ENCODE results near the gene SMC4. TPM values are rescaled to one million over a fixed set of nuclear protein-coding genes. Genes with fewer than 3 reads are reported as not detected.

The SMC4 gene
- total and polyA plus RNA-seq, 2 of the 8 experiments (the other 6 are each of a cell fraction or from before 2014, with no cell fraction given): 26.6 to 118 TPM

GRCh38 chr3:160399125-160400029 lies at the start of gene SMC4, which contains the start of gene IFT80 (continued):
- TF ChIP-seq, protein P1, sequence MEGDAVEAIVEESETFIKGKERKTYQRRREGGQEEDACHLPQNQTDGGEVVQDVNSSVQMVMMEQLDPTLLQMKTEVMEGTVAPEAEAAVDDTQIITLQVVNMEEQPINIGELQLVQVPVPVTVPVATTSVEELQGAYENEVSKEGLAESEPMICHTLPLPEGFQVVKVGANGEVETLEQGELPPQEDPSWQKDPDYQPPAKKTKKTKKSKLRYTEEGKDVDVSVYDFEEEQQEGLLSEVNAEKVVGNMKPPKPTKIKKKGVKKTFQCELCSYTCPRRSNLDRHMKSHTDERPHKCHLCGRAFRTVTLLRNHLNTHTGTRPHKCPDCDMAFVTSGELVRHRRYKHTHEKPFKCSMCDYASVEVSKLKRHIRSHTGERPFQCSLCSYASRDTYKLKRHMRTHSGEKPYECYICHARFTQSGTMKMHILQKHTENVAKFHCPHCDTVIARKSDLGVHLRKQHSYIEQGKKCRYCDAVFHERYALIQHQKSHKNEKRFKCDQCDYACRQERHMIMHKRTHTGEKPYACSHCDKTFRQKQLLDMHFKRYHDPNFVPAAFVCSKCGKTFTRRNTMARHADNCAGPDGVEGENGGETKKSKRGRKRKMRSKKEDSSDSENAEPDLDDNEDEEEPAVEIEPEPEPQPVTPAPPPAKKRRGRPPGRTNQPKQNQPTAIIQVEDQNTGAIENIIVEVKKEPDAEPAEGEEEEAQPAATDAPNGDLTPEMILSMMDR (IDR thresholded peaks at IDR 0.05; ENCODE audit: control extremely low read depth in 1 of 3, insufficient read depth in 1 of 3, low read depth in 1 of 3, low read length in 3 of 3): no peak
- peak; percentile 92 for TF ChIP-seq TBP (IDR thresholded peaks at IDR 0.05; ENCODE audit: low read depth, low read length)
- peak; percentile 66; the same call in 1 of the 2 replicates for TF ChIP-seq SP1 (IDR thresholded peaks at IDR 0.05; ENCODE audit: low read depth, low read length)
- no peak for TF ChIP-seq MAFK (IDR thresholded peaks at IDR 0.05; ENCODE audit: low read depth, low read length)
- TF ChIP-seq CBX8 (IDR thresholded peaks at IDR 0.05; ENCODE audit: borderline replicate concordance, low read depth, low read length): no peak
- peak; percentile 58 for TF ChIP-seq TAF7 (optimal IDR thresholded peaks at IDR 0.05; ENCODE audit: borderline replicate concordance, low read depth, low read length)
- TF ChIP-seq SIX5 (IDR thresholded peaks at IDR 0.05; ENCODE audit: low read depth, low read length): no peak
